Muscle layer of duodenum (tissue), 2 donors: ENCODE data around the gene PSPC1.
"Not testable (repeated sequence)": the region's sequence is repeated elsewhere in the genome, so short reads cannot be mapped to it uniquely, and the experiment has no call there.

Source experiments
- H3K27ac ChIP-seq: one replicate; pipeline ENCODE4 v1.7.0; 2013; ENCODE audit warnings: mild to moderate bottlenecking, low read length
- H3K27me3 ChIP-seq: one replicate; pipeline ENCODE4 v1.7.0; 2013; ENCODE audit warnings: low read depth, mild to moderate bottlenecking, control low read depth, low read length
- H3K36me3 ChIP-seq, 2 donors: one replicate each; pipeline ENCODE4 v1.7.0; 2013; ENCODE audit warnings: low read length in 2 of 2, control low read depth in 1 of 2, mild to moderate bottlenecking in 1 of 2; ENCODE audit not compliant: insufficient read depth in 2 of 2, control insufficient read depth in 1 of 2
- H3K4me1 ChIP-seq, 2 donors: one replicate each; pipeline ENCODE4 v1.7.0; 2013; ENCODE audit warnings: low read length in 2 of 2, mild to moderate bottlenecking in 2 of 2, control low read depth in 1 of 2, moderate library complexity in 1 of 2; ENCODE audit not compliant: insufficient read depth in 2 of 2, control insufficient read depth in 1 of 2
- H3K4me3 ChIP-seq, 2 donors: one replicate each; pipeline ENCODE4 v1.7.0; 2013; ENCODE audit warnings: low read length in 2 of 2, low read depth in 1 of 2, mild to moderate bottlenecking in 1 of 2
- H3K9me3 ChIP-seq, 2 donors: one replicate each; pipeline ENCODE4 v1.7.0; 2013; ENCODE audit warnings: low read length in 2 of 2, control low read depth in 1 of 2, mild to moderate bottlenecking in 1 of 2; ENCODE audit not compliant: control insufficient read depth in 1 of 2
- donor health status: healthy.

Gene PSPC1, protein sequence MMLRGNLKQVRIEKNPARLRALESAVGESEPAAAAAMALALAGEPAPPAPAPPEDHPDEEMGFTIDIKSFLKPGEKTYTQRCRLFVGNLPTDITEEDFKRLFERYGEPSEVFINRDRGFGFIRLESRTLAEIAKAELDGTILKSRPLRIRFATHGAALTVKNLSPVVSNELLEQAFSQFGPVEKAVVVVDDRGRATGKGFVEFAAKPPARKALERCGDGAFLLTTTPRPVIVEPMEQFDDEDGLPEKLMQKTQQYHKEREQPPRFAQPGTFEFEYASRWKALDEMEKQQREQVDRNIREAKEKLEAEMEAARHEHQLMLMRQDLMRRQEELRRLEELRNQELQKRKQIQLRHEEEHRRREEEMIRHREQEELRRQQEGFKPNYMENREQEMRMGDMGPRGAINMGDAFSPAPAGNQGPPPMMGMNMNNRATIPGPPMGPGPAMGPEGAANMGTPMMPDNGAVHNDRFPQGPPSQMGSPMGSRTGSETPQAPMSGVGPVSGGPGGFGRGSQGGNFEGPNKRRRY

GRCh38 chr13:19782727-19783682 is at the start of gene PSPC1:
PSPC1 (minus strand) TSS chr13:19782945; CDS start chr13:19782757, 188 bp downstream.
- H3K9me3 ChIP-seq, H3K4me1 ChIP-seq, H3K36me3 ChIP-seq, H3K27me3 ChIP-seq: not testable (repeated sequence)
- Histone ChIP-seq H3K27ac (peak within 1 kb of the TSS; percentile 93), H3K4me3 (peak within 1 kb of the TSS; percentile 89 to 90)

GRCh38 chr13:19822673-19823072 is 39.9 kb upstream of the PSPC1 start:
- H3K27ac ChIP-seq = no peak overlapping the region
- peaks cover 13 to 38% of the 10 kb centered on the region in 2 donors for H3K36me3 ChIP-seq
- no peaks in the 10 kb centered on the region for H3K27me3 ChIP-seq
- H3K9me3 ChIP-seq = no peaks in the 10 kb centered on the region
- no peaks in the 10 kb centered on the region for H3K4me1 ChIP-seq
- H3K4me3 ChIP-seq = no peak overlapping the region

- peaks cover 6 to 24% of the 10 kb centered on the region in 2 donors for H3K36me3 ChIP-seq
These were observed 35.6 kb upstream of the PSPC1 start for GRCh38 chr13:19818223-19818842.

GRCh38 chr13:19817510-19818158 is 34.9 kb upstream of the PSPC1 start:
- peaks cover 6 to 20% of the 10 kb centered on the region in 2 donors for H3K36me3 ChIP-seq
- H3K27ac ChIP-seq = no peak overlapping the region
- no peak overlapping the region for H3K4me3 ChIP-seq
- H3K4me1 ChIP-seq = no peaks in the 10 kb centered on the region
- H3K9me3 ChIP-seq = no peaks in the 10 kb centered on the region
- H3K27me3 ChIP-seq = no peaks in the 10 kb centered on the region

More at GRCh38 chr13:19818223-19818842, 35.6 kb upstream of the PSPC1 start:
- Histone ChIP-seq H3K27me3 (no peaks in the 10 kb centered on the region), H3K4me1 (no peaks in the 10 kb centered on the region), H3K9me3 (no peaks in the 10 kb centered on the region), H3K4me3 (no peak overlapping the region), H3K27ac (no peak overlapping the region)

GRCh38 chr13:19817106-19817505 is 34.4 kb upstream of the PSPC1 start:
- Histone ChIP-seq H3K36me3 (peaks cover 6 to 20% of the 10 kb centered on the region in 2 donors), H3K4me1 (no peaks in the 10 kb centered on the region), H3K27me3 (no peaks in the 10 kb centered on the region), H3K4me3 (no peak overlapping the region), H3K9me3 (no peaks in the 10 kb centered on the region), H3K27ac (no peak overlapping the region)

- not testable (repeated sequence) for H3K27me3 ChIP-seq, H3K4me3 ChIP-seq, H3K27ac ChIP-seq, H3K9me3 ChIP-seq, H3K4me1 ChIP-seq
- H3K36me3 ChIP-seq = peaks cover 6 to 20% of the 10 kb centered on the region in 2 donors
These were observed 33.1 kb upstream of the PSPC1 start for GRCh38 chr13:19815842-19816241.

GRCh38 chr13:19810996-19811881 is 28.5 kb upstream of the PSPC1 start:
- Histone ChIP-seq H3K4me3 (no peak overlapping the region), H3K27ac (no peak overlapping the region), H3K9me3 (no peaks in the 10 kb centered on the region), H3K36me3 (no peaks in the 10 kb centered on the region), H3K4me1 (no peaks in the 10 kb centered on the region), H3K27me3 (no peaks in the 10 kb centered on the region)

DNA sequence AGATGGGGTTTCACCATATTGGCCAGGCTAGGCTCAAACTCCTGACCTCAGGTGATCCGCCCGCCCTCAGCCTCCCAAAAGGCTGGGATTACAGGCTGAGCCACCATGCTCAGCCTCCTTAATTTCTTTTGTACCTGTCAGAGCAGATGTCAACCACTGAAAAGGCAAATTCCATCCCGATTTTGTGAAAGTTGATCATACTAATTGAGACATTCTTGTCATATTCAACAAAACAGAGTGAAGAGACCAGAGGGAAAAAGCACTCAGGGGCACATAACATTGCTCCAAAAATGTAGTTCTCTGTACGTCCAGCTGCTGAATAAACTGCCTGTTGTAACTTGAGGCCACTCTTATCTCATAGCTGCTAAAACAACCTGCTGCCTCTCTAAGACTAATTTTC is 27.4 kb upstream of the PSPC1 start:
- H3K9me3 ChIP-seq = no peaks in the 10 kb centered on the region
- H3K4me1 ChIP-seq = no peaks in the 10 kb centered on the region
- no peak overlapping the region for H3K4me3 ChIP-seq
- H3K27ac ChIP-seq = no peak overlapping the region
- H3K27me3 ChIP-seq = no peaks in the 10 kb centered on the region
- H3K36me3 ChIP-seq = no peaks in the 10 kb centered on the region

DNA sequence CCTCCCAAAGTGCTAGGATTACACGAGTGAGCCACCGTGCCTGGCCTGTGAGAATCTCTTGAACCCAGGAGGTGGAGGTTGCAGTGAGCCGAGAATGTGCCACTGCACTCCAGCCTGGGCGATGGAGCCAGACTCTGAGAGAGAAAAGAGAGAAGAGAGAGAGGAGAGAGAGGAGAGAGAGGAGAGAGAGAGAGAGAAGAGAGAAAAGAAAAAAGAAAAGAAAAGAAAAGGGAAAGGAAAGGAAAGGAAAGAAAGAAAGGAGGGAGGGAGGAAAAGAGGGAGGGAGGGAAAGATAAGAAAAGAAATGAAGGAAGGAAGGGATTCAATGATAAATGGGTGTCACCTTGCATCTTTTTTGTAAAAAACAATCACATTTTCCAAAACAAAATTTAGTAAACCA is 23.0 kb upstream of the PSPC1 start:
- Histone ChIP-seq H3K4me3 (no peak overlapping the region), H3K4me1 (no peaks in the 10 kb centered on the region), H3K27ac (no peak overlapping the region), H3K9me3 (no peaks in the 10 kb centered on the region), H3K36me3 (no peaks in the 10 kb centered on the region), H3K27me3 (no peaks in the 10 kb centered on the region)

DNA sequence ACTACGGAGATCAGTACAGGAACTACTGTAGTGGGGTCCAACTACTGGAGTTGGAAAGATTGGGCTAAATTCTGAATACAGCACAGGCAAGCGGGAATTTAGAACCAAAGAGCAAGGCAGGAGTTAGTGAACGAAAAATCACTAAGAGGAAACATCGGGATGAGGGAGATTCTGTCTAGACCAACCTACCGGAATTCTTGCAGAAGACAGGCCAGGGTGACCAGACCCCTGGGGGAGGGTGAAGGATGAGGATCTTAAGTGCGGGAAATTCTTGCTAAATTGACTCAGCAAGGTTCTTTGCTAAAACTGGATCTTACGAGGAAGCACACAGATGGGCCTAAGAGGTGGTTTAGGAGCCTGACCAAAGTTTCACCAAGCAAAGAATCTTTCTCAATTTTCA is 13.2 kb upstream of the PSPC1 start:
- Histone ChIP-seq H3K9me3 (no peaks in the 10 kb centered on the region), H3K27ac (no peak overlapping the region), H3K4me3 (no peak overlapping the region), H3K36me3 (no peaks in the 10 kb centered on the region), H3K27me3 (no peaks in the 10 kb centered on the region), H3K4me1 (no peaks in the 10 kb centered on the region)
